GM08714 (cell line): ENCODE data around the gene TMEM106C.
"Not testable (repeated sequence)": the region's sequence is repeated elsewhere in the genome, so short reads cannot be mapped to it uniquely, and the experiment has no call there.

Source experiments
- H3K4me3 ChIP-seq: fragments of 200-500 bp; sonication (Bioruptor generic); 2 replicates; pipeline ENCODE4 v1.5.1; 2014; ENCODE audit warnings: mild to moderate bottlenecking, low read length, inconsistent platforms
- ZNF274 ChIP-seq: IDR thresholded peaks from 2 replicates; pipeline ENCODE4 v1.6.1; 2012; ENCODE audit warnings: mild to moderate bottlenecking, low read depth, low read length

The TMEM106C gene

DNA sequence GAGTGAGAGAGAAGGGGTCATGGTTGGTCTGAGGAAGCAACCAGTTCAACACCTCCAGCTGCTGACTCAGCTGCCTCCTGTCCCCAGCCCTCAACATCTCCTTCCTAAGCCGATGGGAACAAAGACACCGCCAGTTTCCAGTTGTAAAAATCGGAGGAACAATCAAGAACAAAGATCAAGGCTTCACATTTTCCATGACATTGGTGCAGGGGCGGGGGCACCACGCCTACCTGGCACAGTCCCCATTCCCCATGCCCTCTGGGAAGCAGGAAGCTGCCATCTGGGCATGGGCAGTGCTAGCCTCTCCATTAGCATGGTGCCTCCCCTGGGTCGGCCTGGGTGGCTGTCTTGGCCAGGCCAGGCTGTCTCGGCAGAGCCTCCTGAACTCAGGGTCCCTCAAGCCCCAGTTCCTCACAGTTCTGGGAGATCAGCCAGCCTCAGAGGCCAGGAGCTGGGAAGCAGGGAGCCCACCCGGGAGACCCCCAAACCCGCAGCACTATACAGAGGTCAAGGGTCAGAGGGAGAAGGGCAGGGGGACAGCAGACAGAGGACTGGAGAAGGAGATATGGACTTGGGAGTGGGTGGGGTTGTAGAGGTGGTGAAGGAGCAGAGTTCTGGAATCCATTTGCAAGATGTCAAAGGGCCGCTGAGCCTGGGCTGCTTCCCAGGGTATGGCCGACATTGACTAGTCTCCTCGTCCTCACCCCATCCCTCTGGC, 19.6 kb upstream of the TMEM106C start:
- TF ChIP-seq ZNF274: no peak
- no peak overlapping the region for H3K4me3 ChIP-seq

DNA sequence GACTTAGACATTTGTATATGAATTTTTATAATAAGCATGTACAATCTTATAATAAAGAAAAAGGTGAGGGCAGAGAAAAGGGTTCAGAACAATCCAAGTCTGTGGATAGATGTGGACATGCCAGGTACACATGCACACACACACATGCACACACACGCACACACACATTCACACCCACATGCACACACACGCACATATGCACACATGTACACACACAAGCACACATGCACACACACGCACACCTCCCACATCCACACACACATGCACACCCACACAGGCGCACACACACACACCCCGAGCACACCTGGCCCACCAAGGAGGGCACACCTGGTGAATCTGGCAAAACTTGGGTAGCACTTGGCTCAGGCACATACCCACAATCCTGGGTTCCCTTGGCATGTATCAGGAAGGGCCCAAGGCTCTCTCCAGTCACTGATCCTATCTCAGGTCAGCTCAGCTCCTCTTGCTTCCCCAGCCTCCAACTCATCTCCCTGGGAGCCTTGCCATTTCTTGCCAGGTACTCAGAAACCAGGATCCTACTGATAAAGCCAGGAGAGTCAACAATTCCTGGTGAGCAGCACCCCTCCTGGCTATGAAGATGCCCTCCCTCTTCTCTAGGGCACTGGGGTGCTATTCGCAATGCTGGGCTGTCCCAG, 18.6 kb upstream of the TMEM106C start:
- H3K4me3 ChIP-seq: no peak overlapping the region
- no peak for TF ChIP-seq ZNF274

DNA sequence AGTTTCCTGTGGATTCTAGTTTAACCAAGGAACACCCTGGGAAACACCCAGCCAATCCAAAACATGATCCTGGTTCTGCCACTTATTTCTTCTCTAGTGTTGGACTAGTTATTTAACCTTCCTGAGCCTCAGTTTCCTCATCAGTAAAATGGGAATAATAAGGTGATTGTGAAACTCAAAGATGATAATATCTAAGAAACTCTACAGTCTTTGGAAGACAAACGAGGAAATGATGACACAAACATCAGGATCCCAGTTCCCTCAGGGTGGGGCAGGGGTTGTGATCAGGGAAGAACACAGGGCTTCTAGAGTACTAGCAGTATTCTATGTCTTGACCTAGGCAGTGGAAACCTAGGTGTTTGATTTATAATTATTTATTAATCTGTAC, 18.1 kb upstream of the TMEM106C start:
- no peak overlapping the region for H3K4me3 ChIP-seq
- no peak for TF ChIP-seq ZNF274

DNA sequence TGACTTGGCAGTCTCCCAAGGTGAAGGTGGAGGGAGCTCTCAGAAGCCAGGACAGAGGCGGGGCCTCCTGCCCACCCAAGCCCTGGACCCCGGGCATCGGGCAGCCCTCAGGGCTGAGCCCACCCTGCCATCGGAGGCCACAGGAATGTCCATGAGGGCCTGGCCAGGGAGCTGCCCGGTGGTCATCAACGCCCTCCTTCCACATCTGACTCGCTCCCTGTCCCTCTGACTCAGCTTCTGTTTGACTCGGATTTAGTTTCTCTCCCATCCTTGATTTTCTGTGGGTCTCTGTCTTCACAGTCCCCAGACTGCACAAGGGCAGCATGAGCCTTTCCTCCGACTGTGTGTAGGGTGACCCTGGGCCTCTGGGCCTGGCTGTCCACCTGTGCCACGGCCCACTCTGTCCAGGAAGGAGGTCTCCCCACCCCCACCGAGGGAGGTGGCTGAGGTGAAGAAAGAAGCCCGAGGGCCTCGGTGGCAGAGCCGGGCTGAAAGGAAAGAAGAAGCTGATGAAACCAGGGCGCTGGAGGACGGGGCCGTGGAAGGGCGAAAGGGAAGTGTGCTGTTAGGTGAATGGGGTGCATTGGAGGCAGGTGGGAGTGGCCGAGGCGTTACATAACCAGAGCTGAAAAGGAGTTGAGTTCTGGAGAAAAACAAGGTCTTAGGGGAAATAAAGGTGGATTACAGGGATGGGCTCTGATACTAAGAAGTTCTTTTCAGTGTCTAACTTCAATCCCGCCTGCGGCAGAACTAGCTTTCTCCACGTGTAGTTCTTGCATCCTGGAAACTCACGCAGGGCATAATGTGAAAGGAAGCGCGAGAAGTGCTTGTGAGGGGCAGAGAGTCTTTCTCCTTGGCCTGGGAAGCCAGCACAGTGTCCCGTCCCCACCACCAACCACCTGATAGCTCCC, 16.7 kb upstream of the TMEM106C start:
- H3K4me3 ChIP-seq: no peak overlapping the region
- TF ChIP-seq ZNF274: no peak

DNA sequence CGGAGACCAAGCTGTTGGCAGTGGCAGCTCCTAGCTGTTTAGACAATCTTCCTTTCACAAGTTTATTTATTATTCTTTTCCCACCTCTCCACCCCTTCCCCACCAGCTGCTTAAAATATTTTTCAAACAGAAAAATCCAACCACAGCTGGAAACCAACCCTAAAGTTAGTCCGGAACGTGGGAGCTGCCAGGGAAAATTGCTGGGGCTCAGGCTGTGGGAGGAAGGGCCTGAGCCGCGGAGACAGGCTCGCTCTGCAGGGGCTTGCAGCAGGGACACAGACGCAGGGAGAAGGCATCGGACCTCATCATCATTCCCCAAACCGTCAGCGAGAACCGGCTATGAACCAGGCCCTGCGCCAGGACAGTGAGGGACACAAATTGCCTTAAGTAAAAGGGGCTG, 16.1 kb upstream of the TMEM106C start:
- H3K4me3 ChIP-seq: no peak overlapping the region
- no peak for TF ChIP-seq ZNF274

- no peak for TF ChIP-seq ZNF274
- H3K4me3 ChIP-seq: no peak overlapping the region
Measured at GRCh38 chr12:47949441-47950341, 13.7 kb upstream of the TMEM106C start.

DNA sequence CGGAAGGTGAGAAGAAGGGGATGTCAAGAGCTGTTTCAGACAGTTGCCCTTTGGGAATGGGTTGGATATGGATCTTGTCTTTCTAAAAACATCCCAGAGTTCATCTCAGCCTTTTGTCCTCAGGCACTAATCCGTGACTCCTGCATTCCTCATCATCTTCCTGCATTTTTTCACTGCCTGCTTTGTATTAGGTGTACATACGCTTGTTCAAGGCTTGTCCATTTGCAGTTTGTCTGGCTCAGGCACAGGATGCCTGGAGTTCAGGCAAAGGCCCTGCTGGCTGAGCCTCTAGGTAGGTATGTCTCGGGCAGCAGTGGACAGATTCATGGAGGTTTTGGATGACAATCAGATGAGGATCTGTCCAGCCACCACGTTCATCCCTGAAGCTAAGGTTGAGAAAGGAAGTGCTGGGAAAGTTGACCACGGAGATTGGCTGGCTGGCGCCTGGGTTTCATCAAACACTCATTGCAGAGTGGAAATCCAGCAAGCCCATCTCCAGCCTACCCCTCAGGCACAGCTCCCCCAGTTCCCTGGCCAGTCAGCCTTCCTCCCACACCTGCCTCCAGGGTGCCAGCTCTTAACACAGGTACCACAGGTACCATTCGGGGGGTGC, 12.4 kb upstream of the TMEM106C start:
- TF ChIP-seq ZNF274: no peak
- no peak overlapping the region for H3K4me3 ChIP-seq

DNA sequence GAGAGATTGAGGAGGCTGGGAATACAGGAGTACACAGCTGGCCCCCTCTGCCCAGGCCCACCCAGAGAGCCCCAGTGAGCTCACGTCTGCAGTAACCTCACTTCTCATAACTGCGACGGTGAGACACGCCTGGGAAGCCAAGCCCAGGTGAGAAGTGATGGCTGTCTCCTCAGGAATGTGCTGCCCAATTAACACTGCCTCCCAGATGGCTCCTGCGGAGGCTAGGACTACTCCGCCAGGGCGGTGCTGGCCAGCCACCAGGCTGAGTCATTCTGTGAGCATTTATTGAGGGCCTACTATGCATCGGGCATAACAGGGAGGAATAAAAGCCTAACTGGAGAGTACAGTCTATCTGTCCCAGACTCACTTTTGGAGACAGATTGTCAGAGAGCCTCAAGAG, 9.3 kb upstream of the TMEM106C start:
- no peak overlapping the region for H3K4me3 ChIP-seq
- no peak for TF ChIP-seq ZNF274

GRCh38 chr12:47954467-47955045, 8.8 kb upstream of the TMEM106C start:
- no peak for TF ChIP-seq ZNF274
- no peak overlapping the region for H3K4me3 ChIP-seq

DNA sequence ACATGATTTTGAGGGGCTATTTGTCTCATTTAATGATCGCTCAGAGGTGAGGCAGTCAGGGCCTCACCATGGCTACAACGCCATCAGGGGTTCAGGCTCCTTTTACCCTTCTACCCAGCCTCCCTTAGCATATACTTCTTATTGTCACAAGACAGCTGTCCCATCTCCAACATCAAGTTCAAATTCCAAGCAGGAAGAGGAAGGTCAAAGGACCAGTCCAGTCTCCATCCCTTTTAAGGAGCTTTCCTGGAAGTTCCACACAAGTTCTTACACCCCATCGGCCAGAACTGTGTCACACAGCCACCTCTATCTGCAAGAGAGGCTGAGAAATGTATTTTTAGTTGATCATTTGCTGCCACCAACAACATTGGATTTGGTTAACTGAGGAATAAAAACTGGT, 8.3 kb upstream of the TMEM106C start:
- TF ChIP-seq ZNF274: no peak
- no peak overlapping the region for H3K4me3 ChIP-seq

GRCh38 chr12:47957671-47958070, 5.7 kb upstream of the TMEM106C start:
- not testable (repeated sequence) for H3K4me3 ChIP-seq

DNA sequence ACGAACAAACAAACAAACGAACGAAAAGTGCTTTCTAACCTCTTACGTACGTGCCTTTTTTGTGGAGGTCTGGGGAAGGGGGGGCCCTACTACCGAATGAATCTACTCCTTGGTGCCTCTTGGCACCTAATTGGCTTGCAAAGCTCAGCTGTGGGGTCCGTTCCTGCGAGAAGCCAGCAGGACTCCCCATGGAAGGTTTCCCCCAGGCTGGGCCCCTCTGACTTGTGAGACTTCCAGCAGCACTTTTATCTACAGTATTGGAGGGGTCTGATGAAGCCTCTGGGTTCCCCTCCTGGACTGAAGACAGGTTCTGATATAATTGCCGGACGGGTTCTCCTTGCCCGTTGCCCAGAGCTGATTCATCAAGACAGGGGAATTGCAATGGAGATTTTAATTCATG, 1.2 kb upstream of the TMEM106C start:
- TF ChIP-seq ZNF274: no peak
- H3K4me3 ChIP-seq: no peak overlapping the region

GRCh38 chr12:47964106-47964728, 821 bp downstream of the TMEM106C start:
- TF ChIP-seq ZNF274: no peak
- H3K4me3 ChIP-seq: peak overlapping the region; percentile 77

DNA sequence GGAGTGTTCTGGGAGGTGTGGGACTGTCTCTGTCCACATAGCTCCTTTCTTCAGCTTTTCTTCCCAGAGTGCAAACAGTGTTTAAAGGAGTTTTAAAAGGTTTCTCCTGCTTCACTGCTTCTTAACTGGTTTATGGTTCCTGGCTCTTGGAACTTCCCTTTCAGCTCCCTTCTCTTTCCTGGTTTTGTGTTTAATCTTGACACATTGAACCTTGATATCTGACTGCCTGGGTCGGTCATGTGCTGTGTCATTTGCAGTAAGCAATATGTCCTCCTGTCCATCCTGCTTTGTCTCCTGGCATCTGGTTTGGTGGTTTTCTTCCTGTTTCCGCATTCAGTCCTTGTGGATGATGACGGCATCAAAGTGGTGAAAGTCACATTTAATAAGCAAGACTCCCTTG, 2.2 kb downstream of the TMEM106C start:
- no peak for TF ChIP-seq ZNF274
- H3K4me3 ChIP-seq: no peak overlapping the region
